ENCODE results near the gene CUX1.

DNA sequence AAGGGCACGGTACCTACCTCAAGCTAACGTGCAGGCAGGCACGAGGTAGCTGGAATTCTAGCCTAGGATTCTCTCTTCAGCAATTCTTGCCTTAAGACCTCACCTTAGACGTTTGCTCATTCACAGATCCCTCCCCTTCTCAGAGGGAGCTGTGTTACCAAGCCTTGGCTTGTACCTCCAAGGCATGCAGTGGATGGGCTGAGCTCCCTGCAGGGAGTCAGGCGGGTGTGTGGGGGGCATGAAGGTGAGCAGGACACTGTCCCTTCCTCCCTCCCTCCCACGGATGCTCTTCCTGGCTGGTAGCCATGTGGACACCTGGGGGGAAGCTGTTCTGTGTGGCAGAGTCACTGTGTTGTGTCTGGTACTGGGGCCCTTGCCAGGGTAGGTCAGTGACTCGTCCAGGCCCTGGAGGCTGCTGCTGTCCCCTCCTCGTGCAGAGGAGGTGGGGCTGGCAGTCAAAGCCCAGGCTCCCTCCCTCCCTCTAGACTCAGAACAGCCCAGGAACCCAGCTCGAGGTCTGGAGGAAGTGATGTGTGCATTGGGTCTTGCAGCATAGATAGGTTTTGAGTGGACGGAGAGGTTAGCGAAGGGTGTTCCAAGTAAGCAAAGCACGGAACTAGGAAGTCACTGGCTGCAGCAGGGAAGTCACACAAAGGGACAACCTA lies 247.1 kb downstream of the CUX1 start:
- TF ChIP-seq SUZ12 (IDR thresholded peaks at IDR 0.05; ENCODE audit: extremely low read depth, insufficient read depth, insufficient read length) (no peak), YY1 (IDR thresholded peaks at IDR 0.05; ENCODE audit: insufficient read depth, insufficient read length) (no peak), ZNF274 (IDR thresholded peaks at IDR 0.05; ENCODE audit: low read depth, low read length) (no peak)

Measured in NT2/D1 (cell line).